Thyroid gland (tissue), 4 donors: ENCODE data around the gene MYMK.

Experiments used
- POLR2A ChIP-seq, 2 donors: fragments of 450-650 bp; IDR thresholded peaks; one replicate each; pipeline ENCODE4 v1.6.1; 2017; ENCODE audit warnings: antibody characterized with exemption in 2 of 2, mild to moderate bottlenecking in 2 of 2, moderate library complexity in 1 of 2
- TF ChIP-seq, protein P1 (sequence below), 6 experiments: fragments of 200-600 bp in 3 of 6; fragments of 450-650 bp in 3 of 6; sonication (generic) in 3 of 6; IDR thresholded peaks; one replicate each; pipeline ENCODE4 v1.5.1; 2016 to 2019; ENCODE audit warnings: antibody characterized with exemption in 6 of 6, mild to moderate bottlenecking in 2 of 6, inconsistent platforms in 1 of 6, moderate library complexity in 1 of 6

DNA sequence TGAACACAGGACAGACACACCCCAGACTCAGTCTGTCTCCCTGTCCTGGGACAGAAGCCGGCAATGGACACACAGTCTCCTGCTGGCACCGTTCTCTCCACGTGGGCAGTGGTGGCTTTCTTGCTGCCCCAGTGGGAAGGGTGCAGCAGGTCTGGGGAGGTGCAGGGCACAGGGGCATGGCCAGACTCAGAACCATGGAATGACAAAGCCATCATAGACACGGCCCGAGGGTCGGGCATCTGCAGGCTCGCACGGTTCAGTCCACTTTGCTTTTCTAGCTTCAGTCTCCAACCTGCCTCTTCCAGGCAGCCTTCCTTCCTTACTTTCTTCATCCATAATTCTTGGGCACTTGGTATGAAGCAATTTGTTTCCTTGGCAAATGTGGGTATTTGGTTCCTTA, 16.7 kb downstream of the MYMK start:
- TF ChIP-seq, protein P1, sequence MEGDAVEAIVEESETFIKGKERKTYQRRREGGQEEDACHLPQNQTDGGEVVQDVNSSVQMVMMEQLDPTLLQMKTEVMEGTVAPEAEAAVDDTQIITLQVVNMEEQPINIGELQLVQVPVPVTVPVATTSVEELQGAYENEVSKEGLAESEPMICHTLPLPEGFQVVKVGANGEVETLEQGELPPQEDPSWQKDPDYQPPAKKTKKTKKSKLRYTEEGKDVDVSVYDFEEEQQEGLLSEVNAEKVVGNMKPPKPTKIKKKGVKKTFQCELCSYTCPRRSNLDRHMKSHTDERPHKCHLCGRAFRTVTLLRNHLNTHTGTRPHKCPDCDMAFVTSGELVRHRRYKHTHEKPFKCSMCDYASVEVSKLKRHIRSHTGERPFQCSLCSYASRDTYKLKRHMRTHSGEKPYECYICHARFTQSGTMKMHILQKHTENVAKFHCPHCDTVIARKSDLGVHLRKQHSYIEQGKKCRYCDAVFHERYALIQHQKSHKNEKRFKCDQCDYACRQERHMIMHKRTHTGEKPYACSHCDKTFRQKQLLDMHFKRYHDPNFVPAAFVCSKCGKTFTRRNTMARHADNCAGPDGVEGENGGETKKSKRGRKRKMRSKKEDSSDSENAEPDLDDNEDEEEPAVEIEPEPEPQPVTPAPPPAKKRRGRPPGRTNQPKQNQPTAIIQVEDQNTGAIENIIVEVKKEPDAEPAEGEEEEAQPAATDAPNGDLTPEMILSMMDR (IDR thresholded peaks at IDR 0.05) = no peak
- TF ChIP-seq POLR2A (IDR thresholded peaks at IDR 0.05) = no peak
